HS-27A (cell line): ENCODE data around the gene RAB44.

Experiments
- DNase-seq: peaks from one replicate; pipeline ENCODE4 v3.0.0-alpha.2; 2012; ENCODE audit warnings: low read depth, missing footprints

The RAB44 gene

DNA sequence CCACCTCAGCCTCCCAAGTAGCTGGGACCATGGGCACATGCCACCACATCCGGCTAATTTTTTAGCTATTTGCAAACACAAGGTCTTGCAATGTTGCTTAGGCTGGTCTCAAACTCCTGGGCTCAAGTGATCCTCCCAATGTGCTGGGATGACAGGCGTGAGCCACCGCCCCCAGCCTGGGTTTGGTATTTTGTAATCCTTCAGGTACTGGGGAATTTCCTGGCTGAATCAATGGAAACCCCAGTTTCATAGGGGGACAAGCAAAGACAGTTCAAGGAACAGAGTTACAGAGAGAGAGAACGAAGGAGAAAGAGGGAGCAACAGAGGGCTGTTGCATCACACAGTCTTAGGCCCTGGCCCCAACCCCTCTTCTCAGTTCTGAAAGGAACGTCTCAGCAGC, 35.7 kb downstream of the RAB44 start:
- no peak for DNase-seq

DNA sequence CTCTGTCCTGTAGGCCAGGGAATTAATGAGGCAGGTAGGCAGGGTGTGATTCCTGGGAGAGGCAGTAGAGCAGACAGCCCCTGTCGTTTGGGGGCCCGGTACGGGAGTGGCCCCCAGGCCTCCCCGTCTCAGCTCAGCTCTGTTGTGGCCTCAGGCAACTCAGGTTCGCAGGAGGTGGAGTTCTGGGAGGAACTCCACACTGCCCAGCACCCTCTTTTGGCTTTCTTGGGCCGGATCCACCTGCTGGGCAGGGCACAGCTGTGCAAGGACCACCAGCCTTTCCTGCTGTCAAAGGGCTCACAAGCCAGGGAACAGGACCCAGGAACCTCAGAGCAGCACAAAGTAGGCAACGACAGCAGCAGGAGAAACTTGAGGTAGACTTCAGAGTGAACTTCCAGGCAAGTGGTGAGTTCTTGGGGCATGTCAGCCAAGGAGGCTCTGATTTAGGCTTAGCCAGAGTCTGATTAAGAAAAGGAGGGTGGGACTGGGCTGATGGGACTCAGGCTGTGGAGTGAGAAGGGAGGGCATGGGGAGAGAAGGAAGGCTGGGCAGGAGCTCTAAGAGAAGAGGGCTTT, 36.9 kb downstream of the RAB44 start:
- no peak for DNase-seq

DNA sequence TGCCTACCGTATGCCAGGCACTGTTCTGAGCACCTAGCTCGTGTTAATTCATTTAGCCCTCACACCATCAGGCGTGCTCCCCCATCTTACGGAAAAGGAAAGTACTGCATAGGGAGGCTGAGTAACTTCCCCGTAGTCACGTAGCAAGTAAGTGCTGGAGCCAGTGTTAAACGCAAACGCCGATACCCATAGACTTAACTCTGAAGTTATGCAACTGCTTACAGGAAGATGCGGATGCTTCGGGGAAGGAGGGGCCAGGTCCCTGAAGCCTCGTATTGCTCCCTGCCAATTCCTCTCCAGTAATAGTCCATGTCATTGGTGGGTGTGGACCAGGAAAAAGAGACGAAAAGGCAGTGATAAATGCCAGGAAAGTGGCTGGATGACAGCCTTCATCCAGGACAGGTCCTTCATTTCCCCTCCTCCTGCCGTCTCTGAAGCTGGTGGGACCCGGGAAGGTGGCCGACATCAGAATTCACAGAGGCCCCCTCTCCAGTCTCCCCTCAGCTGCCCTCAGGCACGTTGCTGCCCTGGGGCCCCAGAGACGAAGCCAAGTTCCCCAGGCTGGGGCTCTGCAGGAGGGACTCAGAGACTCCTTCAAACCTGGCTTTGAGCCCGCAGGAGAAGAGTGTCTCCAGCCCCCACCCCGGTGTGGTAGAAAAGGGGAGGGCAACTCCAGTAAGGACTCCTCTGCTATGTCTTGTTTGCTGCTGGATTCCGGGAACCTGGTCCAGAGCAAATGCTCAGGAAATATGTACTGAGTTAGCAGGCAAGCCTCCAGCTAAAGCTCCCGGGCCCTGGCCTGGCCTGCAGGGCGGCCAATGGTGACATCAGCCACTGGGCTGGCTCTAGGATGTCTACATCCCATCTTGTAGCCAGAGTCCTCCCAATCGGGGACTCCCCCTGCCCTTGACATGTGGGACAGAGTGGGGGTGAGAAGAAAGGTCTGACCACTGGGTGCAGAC, 37.8 kb downstream of the RAB44 start:
- no peak for DNase-seq

DNA sequence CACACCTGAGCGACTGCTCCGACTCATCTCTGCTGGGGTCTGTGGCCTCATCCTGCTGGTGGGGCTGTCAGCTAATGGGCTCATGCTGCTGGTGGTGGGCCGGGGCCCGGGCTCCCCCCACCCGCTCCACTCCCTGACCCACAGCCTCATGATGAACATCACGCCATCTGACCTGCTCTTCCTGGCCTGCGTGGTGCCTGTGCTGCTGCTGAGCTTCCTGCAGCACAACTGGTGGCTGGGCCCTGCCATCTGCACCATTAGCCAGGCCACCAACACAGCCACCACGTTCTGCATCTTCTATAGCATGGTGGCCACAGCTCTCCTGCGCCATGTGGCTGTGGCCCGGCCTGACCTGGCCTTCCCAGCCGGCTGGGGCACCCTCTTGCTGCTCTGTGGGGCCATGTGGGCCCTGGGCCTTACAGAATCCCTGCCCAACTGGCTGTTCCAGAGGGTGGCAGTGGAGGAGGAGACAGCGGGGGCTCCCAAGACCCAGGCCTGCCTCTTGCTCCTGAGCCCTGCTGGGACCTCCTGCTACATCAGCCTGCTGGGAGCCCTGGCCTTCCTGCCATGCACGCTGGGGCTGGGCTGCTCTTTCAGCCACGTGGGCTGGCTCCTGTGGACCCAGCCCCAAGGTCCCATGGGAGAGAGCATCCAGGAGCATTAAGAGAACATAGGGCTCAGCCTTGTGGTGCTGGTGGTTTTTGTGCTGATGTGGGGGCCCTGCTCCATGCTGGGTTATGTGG, 39.6 kb downstream of the RAB44 start:
- no peak for DNase-seq

DNA sequence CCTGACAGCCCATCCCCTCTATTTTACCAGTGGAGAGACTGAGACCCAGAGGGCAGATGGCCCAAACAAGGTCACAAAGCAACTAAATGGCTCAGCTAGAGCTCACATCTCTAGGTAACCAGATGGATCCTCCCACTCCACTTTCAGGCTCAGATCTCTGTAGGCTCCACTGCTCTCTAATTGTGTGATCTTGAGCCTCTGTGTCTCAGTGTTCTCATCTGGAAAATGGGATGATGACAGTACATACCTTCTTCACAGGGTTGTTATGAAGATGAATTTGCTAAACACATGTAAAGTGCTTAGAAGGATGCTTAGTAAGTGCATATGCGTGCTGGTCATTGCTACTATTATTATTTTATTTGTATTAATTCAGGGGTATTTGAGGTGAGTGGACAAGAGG, 40.5 kb downstream of the RAB44 start:
- DNase-seq, result no peak

DNA sequence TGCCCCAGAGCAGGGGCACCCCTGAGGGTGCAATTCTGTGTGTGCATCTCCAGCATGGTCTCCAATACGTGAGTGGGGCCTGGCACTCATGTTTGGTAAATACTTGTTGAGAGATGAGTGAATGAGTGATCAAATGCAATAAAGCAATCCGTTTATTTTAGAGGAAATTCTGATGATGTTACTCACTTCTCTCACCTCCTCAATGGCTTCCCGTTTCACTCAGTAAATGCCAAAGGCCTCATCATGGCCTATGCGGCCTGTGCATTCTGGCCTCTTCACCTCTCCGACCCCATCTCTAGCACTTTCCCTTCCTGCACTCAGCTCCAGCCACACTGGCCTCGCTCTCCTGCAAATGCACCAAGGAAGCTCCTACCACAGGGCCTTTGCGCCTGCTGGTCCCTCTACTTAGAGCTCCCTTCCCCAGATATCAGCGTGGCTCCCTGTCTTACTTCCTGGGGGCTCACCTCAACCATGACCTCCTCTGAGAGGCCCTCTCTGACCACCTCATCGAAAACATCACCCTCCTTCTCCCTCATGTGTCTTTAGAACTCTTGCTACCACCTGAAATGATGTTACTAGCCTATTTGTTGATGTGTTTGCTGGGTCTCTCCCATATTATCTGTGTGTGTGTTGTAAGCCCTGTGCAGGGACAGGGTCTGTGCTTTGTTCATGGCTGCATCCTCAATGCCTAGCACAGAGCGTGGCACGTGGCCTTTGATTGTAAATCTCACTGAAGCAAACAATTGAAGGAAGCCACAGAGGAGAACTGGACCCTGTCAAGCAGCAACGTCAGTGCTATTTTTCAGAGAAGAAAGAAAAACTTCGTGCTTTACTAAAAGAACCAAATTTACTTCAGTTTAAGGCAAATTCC, 42.6 kb downstream of the RAB44 start:
- DNase-seq, result no peak

DNA sequence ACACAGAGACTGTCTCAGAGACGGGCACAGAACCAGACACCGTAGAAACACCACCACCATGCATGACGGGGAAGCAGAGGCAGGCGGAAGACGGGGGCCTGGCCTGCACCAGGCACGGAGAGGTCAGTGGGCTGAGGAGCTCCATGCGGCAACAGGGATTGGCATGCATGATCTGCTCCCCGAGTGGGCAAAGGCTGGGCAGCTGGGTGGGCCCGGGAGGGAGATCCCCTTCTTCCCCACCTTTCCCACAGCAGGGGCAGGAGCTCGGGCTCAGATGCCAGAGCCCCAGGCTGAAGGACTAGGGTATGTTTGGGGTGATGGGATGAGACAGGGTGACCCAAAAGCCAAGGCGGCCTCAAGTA, 43.2 kb downstream of the RAB44 start:
- no peak for DNase-seq

DNA sequence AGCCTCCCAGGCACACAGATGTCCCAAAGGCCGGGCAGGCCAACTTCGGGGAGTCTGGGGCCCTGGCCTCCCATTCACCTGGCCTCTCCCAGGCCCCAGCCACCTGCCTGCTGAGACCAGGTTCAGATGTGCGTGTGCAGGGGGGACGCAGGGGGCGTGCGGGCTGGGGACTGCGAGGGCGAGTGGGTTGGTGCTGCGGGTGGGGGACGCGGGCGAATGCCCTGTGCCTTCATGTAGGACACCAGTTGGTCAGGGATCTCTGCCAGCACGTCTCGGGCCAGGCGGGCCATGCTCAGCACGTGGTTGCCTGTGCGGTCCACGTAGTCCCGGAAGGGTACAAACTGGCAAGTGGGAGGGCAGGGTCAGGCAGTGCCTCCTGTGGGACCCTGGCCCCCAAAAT, 44.5 kb downstream of the RAB44 start:
- DNase-seq, result no peak

DNA sequence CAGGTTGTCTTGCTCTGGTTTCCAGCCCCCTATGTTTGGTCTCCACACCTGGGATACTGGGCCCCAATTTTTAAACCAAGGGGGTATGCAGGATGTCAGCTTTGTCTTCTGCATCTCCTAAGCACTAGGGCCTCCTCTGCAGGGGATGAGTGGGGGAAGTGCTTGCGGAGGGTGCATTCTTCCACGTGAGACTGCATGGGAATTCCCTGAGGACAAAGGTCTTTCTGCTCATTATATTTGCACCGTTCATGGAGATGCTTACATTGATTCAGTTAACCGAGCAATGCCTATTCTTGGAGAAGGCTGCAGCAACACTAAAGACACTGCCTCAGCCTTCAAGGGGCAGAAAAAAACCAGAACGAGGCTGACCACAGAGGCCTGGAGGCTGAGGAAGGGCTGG, 45.4 kb downstream of the RAB44 start:
- no peak for DNase-seq

DNA sequence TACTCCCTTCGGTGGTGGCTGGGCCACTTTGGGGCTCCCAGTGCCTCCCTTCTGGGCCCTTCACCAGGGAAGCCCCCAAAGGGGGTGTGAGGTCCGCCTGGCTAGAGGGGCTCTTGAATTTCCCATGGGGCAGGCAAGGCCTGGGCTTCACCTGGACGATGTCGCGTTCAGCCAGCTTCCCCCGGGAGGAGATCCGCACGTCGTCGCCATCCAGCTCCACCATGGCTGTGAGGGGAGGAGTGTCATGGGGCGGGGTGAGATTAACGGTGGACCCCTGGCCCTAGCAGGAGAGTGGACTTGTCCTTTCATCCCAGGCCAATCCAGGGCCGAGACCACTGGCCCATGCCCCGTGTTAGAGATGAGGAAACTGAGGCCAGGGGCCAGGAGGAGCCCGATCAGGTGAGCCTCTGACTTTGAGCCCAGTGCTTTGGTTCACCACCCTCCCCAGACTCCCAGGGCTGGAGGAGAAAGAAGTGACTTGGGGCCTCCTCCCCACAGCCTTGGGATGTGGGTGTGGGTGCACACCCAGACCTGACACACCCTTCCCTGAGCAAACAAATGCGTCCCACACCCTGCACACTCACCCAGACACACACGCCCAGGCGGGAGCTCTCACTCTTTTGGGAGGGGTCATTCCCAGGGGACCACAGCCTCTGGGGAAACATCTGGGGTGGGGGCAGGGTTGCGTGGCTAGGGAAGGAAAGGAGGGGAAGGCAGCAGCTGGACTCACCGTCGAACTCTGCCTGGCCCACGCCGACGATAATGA, 46.1 kb downstream of the RAB44 start:
- no peak for DNase-seq

DNA sequence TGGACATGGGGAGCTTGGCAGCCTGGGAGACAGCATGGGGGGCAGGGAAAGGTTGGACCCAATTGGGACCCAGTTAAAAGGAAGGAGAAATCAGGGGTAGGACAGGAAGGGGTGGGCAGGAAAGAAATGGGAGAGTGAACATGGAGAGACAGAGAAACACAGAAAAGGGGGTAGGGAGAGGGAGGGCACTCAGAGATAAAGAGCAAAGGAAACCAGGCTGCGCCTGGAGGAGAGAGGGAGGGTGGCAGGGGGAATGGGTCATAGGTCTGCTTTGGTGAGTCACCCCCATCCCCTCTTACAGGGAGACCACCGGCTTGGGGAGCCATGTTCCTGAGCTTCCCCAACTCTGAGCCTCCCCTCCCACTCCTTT, 46.7 kb downstream of the RAB44 start:
- DNase-seq, result no peak

DNA sequence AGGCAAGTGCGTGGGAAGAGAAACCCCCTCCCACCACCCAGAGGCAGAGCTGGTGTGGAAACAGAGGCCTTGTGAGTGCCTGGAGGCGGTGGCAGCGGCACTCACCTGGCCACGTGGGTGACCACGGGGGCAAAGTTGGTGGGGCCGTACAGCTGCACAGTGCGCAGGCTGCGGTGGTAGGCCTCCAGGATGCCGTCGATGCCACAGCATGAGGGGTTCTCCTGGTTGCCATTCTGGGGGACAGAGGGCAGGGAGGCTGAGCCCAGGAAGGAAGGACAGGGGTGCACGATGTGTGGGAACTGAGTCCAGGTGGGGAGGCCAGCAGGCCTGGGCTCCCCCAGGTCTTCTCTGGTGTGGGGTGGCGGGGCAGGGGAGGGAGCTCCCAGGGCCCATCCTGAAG, 47.7 kb downstream of the RAB44 start:
- DNase-seq, result no peak

DNA sequence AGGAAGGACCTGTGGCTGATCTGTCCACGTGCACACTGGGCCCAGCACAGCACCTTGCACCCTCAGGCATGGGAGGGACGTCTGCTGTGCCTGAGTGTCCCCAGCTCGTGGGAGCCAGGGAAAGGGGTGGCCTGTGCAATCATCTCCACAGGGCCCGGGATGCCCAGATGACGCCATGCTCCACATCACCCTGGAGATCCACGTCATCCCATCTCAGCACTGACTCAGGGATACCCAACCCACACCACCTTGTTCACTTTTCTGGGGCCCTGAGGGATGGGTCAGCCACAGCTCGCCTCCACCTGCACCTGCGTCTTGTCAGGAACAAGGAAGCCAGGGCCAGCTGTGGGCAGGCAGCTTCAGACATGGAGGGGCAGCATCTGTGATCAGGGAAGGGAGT, 48.2 kb downstream of the RAB44 start:
- DNase-seq, result no peak

DNA sequence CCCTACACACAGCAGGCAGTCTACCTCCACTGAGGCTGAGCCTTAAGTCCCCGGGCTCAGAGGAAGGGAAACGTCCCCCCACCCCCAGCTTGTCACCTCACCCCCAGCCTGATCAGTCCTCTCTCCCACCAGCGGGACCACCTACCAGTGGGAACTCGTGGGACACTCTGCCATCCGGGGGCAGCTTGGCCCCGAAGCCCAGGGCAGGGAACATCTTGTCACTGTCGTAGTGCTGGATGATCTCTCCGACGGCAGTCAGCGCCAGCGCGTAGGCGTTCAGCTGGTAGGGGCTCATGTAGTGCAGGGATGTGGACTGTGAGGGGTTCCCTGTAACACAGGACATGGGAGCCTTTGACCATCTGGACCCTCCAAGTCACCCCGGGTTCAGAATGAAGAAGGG, 48.6 kb downstream of the RAB44 start:
- DNase-seq, result no peak

DNA sequence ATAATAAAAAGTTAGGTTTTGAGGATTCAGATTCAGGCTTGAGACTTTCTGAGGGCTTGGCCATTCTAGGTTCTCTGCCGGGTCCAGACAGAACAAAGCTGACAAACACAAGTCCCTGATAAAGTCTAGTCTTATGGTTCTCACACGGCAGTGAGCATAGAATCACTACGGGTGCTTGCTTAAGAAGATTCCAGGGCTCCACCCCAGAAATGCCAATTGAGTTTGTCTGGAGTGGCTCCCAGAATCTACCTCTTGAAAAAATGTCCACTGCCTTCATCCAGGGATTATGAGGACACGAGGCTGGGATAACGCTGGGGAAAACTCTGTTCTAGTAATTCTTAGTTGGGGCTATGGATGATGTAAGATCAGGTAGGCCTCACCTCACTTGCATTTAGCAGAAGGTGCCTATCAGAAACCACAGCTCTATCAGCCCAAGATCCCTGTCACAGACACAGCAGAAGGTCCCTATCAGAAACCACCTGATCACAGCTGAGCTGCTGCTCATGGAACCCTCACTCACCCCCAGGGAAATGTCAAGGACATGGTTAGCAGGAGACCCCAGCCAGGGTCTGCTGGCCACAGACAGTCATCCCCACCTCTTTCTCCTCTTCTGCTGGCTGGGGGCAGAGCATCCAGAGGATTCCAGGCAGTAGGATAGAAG, 52.3 kb downstream of the RAB44 start:
- DNase-seq, result no peak

DNA sequence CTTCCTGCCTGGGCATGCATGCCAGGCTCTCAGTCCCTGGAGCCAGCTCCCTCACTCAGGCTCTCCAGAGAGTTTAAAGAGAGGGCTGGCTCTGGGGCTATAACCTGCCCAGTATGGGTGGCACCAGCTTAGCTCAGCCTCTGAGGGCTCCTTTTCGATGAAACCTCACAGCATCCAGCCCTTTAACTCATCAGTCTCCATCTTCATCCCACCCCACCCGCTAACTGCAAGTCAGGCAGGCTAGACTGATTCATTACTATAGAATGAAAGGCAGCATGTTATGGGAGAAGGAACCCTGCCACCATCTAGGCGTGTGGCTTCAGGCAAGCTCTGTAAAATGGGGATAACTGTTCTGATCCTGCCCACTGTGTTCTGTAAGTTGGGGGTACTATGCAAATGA, 53.5 kb downstream of the RAB44 start:
- DNase-seq, result no peak

DNA sequence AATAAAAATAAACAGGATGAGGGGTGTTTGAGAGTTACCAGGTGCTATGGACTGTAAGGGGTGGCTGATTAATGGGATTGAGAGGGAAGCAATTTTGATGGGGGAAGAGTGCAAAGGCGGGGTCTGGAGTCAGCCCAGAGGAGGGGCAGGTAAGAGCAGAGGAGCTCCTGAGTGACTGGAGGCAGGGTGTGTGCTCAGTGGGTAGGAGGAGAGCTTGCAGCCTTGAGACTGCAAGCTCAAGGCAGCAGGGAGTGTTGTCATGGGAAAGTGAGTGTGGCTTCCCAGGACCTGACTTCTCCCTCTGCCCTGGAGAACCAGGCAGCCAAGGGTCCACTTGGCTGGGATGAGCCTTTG, 54.2 kb downstream of the RAB44 start:
- DNase-seq, result no peak

DNA sequence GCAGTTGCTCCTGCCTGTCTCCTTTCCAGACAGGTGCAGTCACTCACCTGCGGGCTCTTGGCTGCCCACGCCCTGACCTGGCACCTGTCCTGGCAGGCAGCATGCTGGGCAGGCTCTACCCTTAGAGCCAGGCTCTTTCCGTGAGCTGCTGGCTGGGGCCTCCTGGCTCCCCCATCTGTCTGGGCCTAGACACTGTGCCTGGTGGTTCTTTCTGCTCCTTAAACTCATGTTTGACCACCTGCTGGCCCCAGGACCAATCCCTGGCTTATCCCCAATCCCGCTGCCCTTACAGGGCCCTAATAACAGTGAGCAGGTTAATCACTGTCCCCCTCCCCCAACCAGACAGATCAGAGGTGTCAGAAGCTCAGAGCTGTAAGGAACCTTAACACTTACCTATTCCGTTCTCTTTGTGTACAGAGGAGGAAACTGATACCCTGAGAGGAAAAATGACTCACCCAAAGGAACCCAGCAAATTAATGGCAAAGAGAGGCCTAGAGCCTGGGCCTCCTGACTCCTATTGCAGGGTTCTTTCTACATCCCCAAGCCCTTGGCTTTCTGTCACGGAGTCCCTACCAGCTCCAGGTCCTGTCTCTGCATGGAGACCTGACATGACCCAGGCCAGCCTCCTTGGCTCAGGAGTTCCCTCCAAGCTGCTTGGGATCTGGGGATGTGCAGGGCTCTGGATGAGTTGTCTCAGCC, 54.7 kb downstream of the RAB44 start:
- no peak for DNase-seq

DNA sequence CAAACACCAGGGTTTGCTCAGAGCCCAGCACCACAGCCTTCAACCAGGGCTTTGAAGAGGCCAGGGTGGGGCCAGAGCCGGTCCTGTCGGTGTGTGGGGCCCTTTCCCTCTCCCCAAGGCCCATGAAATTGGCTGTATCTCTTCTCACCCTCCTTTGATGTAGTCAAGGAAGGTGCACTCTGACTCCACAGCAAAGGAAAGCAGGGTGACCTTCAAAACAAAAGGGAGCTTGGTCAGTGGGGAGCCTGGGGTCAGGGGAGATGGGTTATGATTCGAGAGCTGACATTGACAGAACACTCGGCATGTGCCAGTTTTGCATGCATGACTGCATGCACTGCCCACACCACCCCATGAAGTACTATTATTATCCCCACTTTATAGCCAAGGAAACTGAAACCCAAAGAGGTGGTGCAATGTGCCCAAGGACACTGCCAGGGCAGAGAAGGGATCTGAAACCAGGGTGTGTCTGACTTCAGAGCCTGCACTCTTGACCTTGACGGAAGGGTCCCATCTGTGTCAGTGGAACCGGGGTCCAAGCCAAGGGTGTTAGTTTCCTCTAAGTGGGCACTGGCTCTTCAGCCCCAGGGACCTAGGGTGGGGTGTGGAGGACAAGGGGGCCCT, 55.4 kb downstream of the RAB44 start:
- DNase-seq, result no peak
